ENCODE data around the gene NHEJ1. TPM values are rescaled to one million over a fixed set of nuclear protein-coding genes. Genes with fewer than 3 reads are reported as not detected.
A peak's percentile ranks its signal among the peaks of the same experiment; 100 is the strongest.

Gene NHEJ1
- total RNA-seq, 2 experiments from 2014 or later, result 22.4 to 26.3 TPM

DNA sequence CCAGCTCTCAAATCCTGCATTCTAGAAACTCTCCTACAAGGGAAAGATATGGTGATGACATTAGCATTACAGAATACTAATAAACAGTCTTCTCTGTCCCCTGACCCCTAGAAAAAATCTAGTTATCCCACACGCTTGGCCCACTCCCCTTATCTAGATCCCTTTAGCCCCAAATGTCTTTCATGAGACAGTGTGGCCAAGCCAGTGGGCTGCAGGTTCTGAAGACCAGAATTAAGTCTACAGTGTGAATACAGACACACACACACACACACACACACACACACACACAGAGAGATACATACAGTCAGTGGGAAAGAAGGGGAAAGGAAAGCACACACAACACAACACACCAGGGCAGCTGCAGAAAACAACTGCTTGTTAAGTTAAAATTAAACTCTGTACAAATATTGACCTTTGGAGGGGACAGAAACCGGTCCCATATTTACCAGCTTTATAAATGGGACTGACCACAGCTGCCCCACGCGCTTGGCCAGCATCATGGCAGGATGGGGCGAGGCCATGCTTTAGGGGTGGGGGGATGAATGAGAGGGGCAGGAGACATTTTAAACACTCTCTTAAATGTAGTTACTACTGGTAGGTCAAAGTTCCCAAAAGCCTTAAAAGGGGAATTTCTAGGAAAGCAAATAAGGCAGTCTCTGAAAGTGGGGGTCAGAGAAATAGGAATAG, 49.1 kb downstream of the NHEJ1 start:
- ChIA-PET POLR2A (interaction anchor here (0.7 kb wide), 1 partner anchor 170 kb away, joined by 3 read pairs; no protein-coding TSS in a partner anchor), CTCF (interaction anchor here (0.6 to 19.0 kb wide), 9 partner anchors 8 to 183 kb away, joined by 3 to 431 read pairs (median 4); partner anchors contain the start of gene IHH)
- Mint-ChIP-seq H3K4me3 (no peak overlapping the region), H3K36me3 (ENCODE audit: low read depth) (peaks cover 3% of the 10 kb centered on the region), H3K4me1 (ENCODE audit: low read depth) (peaks cover 31% of the 10 kb centered on the region), H3K9me3 (no peaks in the 10 kb centered on the region), H3K27ac (no peak overlapping the region), H3K27me3 (no peaks in the 10 kb centered on the region)
- intact Hi-C loops (cut with micrococcal nuclease), result no loop called here
- TF ChIP-seq, protein P1, sequence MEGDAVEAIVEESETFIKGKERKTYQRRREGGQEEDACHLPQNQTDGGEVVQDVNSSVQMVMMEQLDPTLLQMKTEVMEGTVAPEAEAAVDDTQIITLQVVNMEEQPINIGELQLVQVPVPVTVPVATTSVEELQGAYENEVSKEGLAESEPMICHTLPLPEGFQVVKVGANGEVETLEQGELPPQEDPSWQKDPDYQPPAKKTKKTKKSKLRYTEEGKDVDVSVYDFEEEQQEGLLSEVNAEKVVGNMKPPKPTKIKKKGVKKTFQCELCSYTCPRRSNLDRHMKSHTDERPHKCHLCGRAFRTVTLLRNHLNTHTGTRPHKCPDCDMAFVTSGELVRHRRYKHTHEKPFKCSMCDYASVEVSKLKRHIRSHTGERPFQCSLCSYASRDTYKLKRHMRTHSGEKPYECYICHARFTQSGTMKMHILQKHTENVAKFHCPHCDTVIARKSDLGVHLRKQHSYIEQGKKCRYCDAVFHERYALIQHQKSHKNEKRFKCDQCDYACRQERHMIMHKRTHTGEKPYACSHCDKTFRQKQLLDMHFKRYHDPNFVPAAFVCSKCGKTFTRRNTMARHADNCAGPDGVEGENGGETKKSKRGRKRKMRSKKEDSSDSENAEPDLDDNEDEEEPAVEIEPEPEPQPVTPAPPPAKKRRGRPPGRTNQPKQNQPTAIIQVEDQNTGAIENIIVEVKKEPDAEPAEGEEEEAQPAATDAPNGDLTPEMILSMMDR (IDR thresholded peaks at IDR 0.05), result no peak
- ATAC-seq, result no peak
- no peak for DNase-seq

DNA sequence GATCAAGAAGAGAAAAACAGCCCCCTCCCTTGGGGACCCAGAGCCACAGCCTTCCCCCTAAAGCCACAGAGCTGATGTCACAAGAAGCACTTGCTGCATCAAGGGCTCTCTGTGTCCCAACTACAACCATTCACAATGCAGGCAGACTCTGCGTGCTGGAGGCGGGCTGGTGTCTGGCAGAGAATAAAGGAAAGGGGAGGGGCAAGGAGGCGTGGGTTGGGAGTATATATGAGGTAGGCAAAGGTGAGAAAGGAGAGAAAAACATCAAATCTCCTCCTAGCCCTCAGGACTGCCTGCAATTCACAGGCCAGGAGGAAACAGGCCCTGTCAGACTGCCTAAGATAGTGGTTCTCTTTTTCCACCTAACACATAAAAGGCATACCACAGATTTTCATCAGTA, 51.1 kb downstream of the NHEJ1 start:
- intact Hi-C loops (cut with micrococcal nuclease), result no loop called here
- Mint-ChIP-seq H3K4me1 (ENCODE audit: low read depth) (peaks cover 45% of the 10 kb centered on the region), H3K36me3 (ENCODE audit: low read depth) (peaks cover 3% of the 10 kb centered on the region), H3K27me3 (no peaks in the 10 kb centered on the region), H3K27ac (peak overlapping the region; percentile 60), H3K9me3 (no peaks in the 10 kb centered on the region), H3K4me3 (no peak overlapping the region)
- ATAC-seq (peak; percentile 96), DNase-seq (peak; percentile 93)
- CTCF ChIA-PET, result interaction anchor here (1.0 to 19.0 kb wide), 5 partner anchors 10 to 185 kb away, joined by 3 to 431 read pairs (median 17); partner anchors contain the start of gene IHH
- POLR2A ChIA-PET, result no interaction called here
- TF ChIP-seq, protein P1 (IDR thresholded peaks at IDR 0.05), result no peak

DNA sequence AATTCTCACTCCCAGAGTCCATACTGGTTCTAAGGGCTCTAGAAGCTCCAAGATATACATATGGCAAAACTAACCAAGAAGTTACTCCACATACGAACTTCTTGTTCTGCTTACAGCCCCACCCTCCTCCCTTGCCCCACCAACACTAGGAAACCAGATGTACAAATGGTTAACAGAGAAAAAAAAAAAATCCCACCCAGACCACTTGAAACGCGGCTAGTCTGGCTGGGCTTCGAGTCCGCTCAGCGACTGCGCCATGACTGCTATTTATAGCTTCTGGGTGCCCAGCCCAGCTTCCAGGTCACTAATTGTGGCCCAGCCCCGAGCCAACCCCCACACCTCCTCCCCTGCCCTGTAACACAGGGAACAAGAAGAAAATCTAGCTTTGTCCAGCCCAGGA, 52.9 kb downstream of the NHEJ1 start:
- no peaks in the 10 kb centered on the region for H3K9me3 Mint-ChIP-seq
- peaks cover 50% of the 10 kb centered on the region for H3K4me1 Mint-ChIP-seq (ENCODE audit: low read depth)
- ChIA-PET POLR2A (no interaction called here), CTCF (interaction anchor here (1.1 to 1.3 kb wide), 6 partner anchors 9 to 111 kb away, joined by 3 to 9 read pairs (median 4); no protein-coding TSS in a partner anchor)
- peaks cover 5% of the 10 kb centered on the region for H3K36me3 Mint-ChIP-seq (ENCODE audit: low read depth)
- no peak overlapping the region for H3K4me3 Mint-ChIP-seq
- intact Hi-C loops (cut with micrococcal nuclease), result no loop called here
- TF ChIP-seq, protein P1 (IDR thresholded peaks at IDR 0.05), result no peak
- DNase-seq (no peak), ATAC-seq (no peak)
- no peaks in the 10 kb centered on the region for H3K27me3 Mint-ChIP-seq
- H3K27ac Mint-ChIP-seq, result no peak overlapping the region

DNA sequence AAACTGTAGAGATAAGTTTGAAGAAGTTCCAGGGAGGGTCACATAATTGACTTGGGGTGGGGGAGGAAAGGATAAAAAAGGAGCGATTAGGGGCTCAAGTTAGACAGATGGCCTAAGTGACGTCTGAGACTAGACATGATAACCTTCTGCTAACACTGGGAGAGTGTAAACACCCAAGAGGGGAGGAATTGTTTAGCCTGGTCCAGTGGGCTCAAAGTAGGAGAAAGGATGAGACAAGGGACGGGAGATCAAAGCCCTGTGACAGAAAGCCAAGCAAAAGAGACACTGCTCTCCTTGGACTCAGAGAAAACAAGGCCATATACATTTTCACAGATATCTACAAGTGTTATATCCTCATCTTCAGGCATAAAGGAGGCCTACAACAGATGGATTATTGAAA, 54.4 kb downstream of the NHEJ1 start:
- TF ChIP-seq, protein P1 (IDR thresholded peaks at IDR 0.05), result no peak
- POLR2A ChIA-PET, result no interaction called here
- Mint-ChIP-seq H3K4me1 (ENCODE audit: low read depth) (peaks cover 45% of the 10 kb centered on the region), H3K9me3 (no peaks in the 10 kb centered on the region), H3K36me3 (ENCODE audit: low read depth) (peaks cover 5% of the 10 kb centered on the region), H3K27ac (no peak overlapping the region), H3K4me3 (no peak overlapping the region), H3K27me3 (no peaks in the 10 kb centered on the region)
- DNase-seq, result no peak
- intact Hi-C loops (cut with micrococcal nuclease), result no loop called here
- CTCF ChIA-PET, result interaction anchor here (1.1 to 3.4 kb wide), 6 partner anchors 12 to 193 kb away, joined by 3 to 71 read pairs (median 3); no protein-coding TSS in a partner anchor
- no peak for ATAC-seq

All from activated CD8-positive, alpha-beta T cell treated with anti-CD3 and anti-CD28 coated beads for 36 hours (primary cell).